ENCODE data around the gene FIGNL1.

DNA sequence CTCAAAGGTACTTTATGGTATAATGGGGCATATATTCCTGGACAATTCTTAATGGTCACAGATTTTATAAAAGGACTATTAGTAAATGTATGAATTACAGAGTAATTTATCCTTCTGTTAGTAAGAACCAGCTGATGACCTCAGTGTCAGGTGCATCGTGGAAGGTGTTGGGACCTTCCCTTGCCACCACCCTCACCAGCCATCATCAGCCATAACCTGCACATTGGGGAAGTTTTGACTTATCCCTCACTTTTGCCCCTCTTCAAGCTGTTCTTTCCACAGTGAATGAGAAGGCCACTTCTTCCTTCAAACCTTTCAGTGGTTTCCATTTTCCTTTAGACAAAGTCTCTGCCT is 52.2 kb downstream of the FIGNL1 start:
- no peak for TF ChIP-seq EZH2 (IDR thresholded peaks at IDR 0.05)
- TF ChIP-seq, protein P1, sequence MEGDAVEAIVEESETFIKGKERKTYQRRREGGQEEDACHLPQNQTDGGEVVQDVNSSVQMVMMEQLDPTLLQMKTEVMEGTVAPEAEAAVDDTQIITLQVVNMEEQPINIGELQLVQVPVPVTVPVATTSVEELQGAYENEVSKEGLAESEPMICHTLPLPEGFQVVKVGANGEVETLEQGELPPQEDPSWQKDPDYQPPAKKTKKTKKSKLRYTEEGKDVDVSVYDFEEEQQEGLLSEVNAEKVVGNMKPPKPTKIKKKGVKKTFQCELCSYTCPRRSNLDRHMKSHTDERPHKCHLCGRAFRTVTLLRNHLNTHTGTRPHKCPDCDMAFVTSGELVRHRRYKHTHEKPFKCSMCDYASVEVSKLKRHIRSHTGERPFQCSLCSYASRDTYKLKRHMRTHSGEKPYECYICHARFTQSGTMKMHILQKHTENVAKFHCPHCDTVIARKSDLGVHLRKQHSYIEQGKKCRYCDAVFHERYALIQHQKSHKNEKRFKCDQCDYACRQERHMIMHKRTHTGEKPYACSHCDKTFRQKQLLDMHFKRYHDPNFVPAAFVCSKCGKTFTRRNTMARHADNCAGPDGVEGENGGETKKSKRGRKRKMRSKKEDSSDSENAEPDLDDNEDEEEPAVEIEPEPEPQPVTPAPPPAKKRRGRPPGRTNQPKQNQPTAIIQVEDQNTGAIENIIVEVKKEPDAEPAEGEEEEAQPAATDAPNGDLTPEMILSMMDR (IDR thresholded peaks at IDR 0.05 in 2 of 3, conservative IDR thresholded peaks at IDR 0.05 in 1 of 3; ENCODE audit: borderline replicate concordance in 1 of 3, insufficient read depth in 1 of 3, low read depth in 2 of 3, low read length in 2 of 3): no peak
- TF ChIP-seq TCF7L2 (IDR thresholded peaks at IDR 0.05; ENCODE audit: borderline replicate concordance, extremely low read depth, insufficient read depth, insufficient read length): no peak
- no peak for TF ChIP-seq RAD21 (IDR thresholded peaks at IDR 0.05; ENCODE audit: low read depth)
- no peak for TF ChIP-seq POLR2AphosphoS5 (IDR thresholded peaks at IDR 0.05; ENCODE audit: low read depth, low read length)
- TF ChIP-seq ZNF274 (IDR thresholded peaks at IDR 0.05; ENCODE audit: low read depth, low read length): no peak
- no peak for TF ChIP-seq POLR2A (IDR thresholded peaks at IDR 0.05; ENCODE audit: borderline replicate concordance, extremely low read depth, insufficient read depth, insufficient read length)

All from HCT116 (cell line).